ENCODE results near the gene CBX8. TPM values are rescaled to one million over a fixed set of nuclear protein-coding genes. Genes with fewer than 3 reads are reported as not detected.

CBX8 gene
- total and polyA plus RNA-seq, 2 of the 8 experiments (the other 6 are each of a cell fraction or from before 2014, with no cell fraction given) = 0.09 to 2.1 TPM

- TF ChIP-seq, protein P1, sequence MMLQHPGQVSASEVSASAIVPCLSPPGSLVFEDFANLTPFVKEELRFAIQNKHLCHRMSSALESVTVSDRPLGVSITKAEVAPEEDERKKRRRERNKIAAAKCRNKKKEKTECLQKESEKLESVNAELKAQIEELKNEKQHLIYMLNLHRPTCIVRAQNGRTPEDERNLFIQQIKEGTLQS (IDR thresholded peaks at IDR 0.05; ENCODE audit: insufficient read depth, low read depth, low read length) = no peak
- no peak for TF ChIP-seq ZNF274 (IDR thresholded peaks at IDR 0.05; ENCODE audit: borderline replicate concordance, extremely low read depth, low read length)
- no peak for TF ChIP-seq PHF8 (conservative IDR thresholded peaks at IDR 0.05; ENCODE audit: low read depth, low read length)
- TF ChIP-seq FOSL1 (IDR thresholded peaks at IDR 0.05; ENCODE audit: insufficient read depth, low read depth, low read length) = no peak
- no peak for TF ChIP-seq SAP30 (IDR thresholded peaks at IDR 0.05; ENCODE audit: insufficient read depth, insufficient replicate concordance, low read length)
- no peak for TF ChIP-seq CTBP2 (IDR thresholded peaks at IDR 0.05; ENCODE audit: borderline replicate concordance, insufficient read depth, insufficient read length, low read length)
Measured at GRCh38 chr17:79826204-79826680, 29.4 kb upstream of the CBX8 start (continued).

Measured in H1 (cell line).